ENCODE measurements around the gene CAPN15. TPM values are rescaled to one million over a fixed set of nuclear protein-coding genes. Genes with fewer than 3 reads are reported as not detected.

The CAPN15 gene
- total and polyA plus RNA-seq, 11 donors, result 12.0 to 35.5 (median 20.3) TPM

DNA sequence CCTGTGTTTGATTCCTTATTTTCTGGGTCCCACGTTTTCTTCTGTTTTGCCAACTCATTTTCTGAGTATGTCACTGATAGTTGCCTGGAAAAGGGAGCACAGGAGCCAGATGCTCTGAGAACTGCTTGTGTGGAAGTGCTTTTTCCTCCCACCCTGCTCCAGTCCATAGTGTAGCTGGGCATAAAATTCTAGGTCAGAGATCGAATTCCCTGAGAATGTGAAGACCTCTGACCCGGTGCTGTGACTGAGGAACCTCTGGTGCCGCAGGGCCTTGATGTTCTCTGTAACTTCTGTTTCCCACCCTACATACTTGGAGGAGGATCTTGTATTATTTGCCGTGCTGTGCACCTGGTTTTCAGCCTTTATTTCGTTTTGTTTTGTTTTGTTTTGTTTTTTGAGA, 19.5 kb upstream of the CAPN15 start:
- intact Hi-C loops (cut with DNase I), result no loop called here
- DNase-seq (no peak), ATAC-seq (no peak)
- H3K27me3 ChIP-seq, result no peaks in the 10 kb centered on the region
- no peak overlapping the region for H3K27ac ChIP-seq
- 82 to 93% (median 90%) methylated on average over 6 of the region's 6 CpGs for WGBS, 4 donors
- peaks cover 0 to 1% (median 0%) of the 10 kb centered on the region in 12 donors for H3K4me1 ChIP-seq
- peaks cover 0 to 30% (median 15%) of the 10 kb centered on the region in 9 donors for H3K36me3 ChIP-seq
- H3K9me3 ChIP-seq, result no peaks in the 10 kb centered on the region
- no peak overlapping the region for H3K4me3 ChIP-seq
- TF ChIP-seq POLR2A (IDR thresholded peaks at IDR 0.05) (no peak), CTCF (IDR thresholded peaks at IDR 0.05) (no peak)

DNA sequence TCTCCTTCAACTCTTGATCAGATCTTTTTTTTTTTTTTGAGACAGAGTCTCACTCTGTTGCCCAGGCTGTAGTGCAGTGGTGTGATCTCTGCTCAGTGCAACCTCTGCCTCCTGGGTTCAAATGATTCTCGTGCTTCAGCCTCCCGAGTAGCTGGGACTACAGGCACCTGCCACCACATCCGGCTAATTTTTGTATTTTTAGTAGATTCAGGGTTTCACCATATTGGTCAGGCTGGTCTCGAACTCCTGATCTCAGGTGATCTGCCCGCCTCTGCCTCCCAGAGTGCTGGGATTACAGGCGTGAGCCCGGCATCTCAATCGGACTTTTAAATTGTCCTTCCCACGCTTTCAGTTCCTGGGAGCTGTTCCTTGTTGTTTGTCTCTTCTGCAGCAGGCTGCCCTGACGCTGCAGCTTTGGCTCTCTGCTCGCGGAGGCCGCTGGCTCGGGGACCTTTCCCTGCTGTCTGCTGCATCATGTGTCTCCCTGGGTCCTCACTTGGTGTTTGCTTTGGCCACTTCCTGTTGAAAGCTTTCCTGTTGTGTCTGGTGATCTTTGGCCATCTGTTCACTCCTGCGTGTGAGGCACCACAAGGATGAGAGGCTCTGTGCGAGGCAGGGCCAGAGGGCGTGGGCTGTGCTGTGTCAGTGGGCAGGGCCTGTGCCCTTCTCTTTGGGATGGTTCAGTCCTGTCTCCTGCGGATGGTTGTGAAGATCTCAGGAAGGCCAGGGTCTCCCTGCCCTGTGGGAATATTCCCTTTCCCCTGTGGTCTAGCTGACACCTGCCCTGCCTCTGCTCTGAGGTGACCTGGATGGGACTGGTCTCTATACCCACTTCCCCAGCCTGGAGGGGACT, 18.4 kb upstream of the CAPN15 start:
- intact Hi-C loops (cut with DNase I), result no loop called here
- H3K27ac ChIP-seq, result no peak overlapping the region
- no peaks in the 10 kb centered on the region for H3K27me3 ChIP-seq
- TF ChIP-seq CTCF (IDR thresholded peaks at IDR 0.05) (no peak), POLR2A (IDR thresholded peaks at IDR 0.05) (no peak)
- no peak overlapping the region for H3K4me3 ChIP-seq
- no peaks in the 10 kb centered on the region for H3K4me1 ChIP-seq
- DNase-seq (no peak), ATAC-seq (peak in 1 of 4 donors; percentile 33)
- H3K9me3 ChIP-seq, result no peaks in the 10 kb centered on the region
- peaks cover 0 to 32% (median 15%) of the 10 kb centered on the region in 9 donors for H3K36me3 ChIP-seq
- WGBS, 4 donors, result 87 to 90% (median 89%) methylated on average over 18 of the region's 18 CpGs

GRCh38 chr16:510066-510825, 17.3 kb upstream of the CAPN15 start:
- H3K36me3 ChIP-seq, result peaks cover 0 to 37% (median 18%) of the 10 kb centered on the region in 9 donors
- TF ChIP-seq POLR2A (IDR thresholded peaks at IDR 0.05) (no peak), CTCF (IDR thresholded peaks at IDR 0.05) (no peak)
- intact Hi-C loops (cut with DNase I), result no loop called here
- no peaks in the 10 kb centered on the region for H3K9me3 ChIP-seq
- ATAC-seq (peak in 1 of 4 donors; percentile 6), DNase-seq (no peak)
- no peak overlapping the region for H3K4me3 ChIP-seq
- H3K27ac ChIP-seq, result no peak overlapping the region
- H3K27me3 ChIP-seq, result no peaks in the 10 kb centered on the region
- no peaks in the 10 kb centered on the region for H3K4me1 ChIP-seq
- WGBS, 4 donors, result 96 to 98% (median 96%) methylated on average over 27 to 35 of the region's 35 CpGs

DNA sequence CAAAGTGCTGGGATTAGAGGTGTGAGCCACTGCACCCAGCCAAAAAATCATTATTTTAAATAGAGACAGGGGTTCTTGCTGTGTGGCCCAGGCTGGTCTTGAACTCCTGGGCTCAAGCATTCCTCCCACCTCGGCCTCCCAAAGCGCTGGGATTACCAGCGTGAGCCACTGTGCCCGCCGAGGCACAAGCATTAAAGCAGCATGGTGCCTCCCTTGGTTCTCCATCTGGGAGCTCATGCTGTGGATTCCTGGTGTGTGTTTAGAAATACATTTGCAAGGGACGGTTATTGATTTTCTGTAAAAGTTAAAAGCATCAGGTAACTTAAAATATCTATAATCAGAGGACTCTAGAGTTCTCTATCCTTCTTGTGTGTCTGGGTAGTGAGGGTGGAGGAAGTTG, 14.7 kb upstream of the CAPN15 start:
- ATAC-seq (no peak), DNase-seq (no peak)
- Histone ChIP-seq H3K4me1 (no peaks in the 10 kb centered on the region), H3K27me3 (no peaks in the 10 kb centered on the region), H3K4me3 (no peak overlapping the region), H3K36me3 (peaks cover 0 to 47% (median 24%) of the 10 kb centered on the region in 9 donors), H3K27ac (no peak overlapping the region), H3K9me3 (no peaks in the 10 kb centered on the region)
- 92 to 96% (median 93%) methylated on average over 6 of the region's 6 CpGs for WGBS, 4 donors
- intact Hi-C loops (cut with DNase I), result no loop called here
- TF ChIP-seq POLR2A (IDR thresholded peaks at IDR 0.05) (no peak), CTCF (IDR thresholded peaks at IDR 0.05) (no peak)

Data from heart left ventricle (tissue), 16 donors.